Caco-2 (cell line): ENCODE measurements around the gene ASAP2. TPM values are rescaled to one million over a fixed set of nuclear protein-coding genes. Genes with fewer than 3 reads are reported as not detected.

Experiments
- BruUV-seq: library from RNA; stranded (reverse); fragments of 400-500 nt; replicated peaks from 2 replicates; lab custom pipeline; 2021; lab: Mats Ljungman, UMichigan
- CTCF ChIA-PET: fragments of 300-600 bp; sonication (Branson Sonifier 250); formaldehyde crosslinking; loops from one replicate; lab custom pipeline; 2022; ENCODE audit warnings: antibody characterized with exemption; lab: Charles Lee
- POLR2A ChIA-PET: fragments of 300-600 bp; sonication (Branson Sonifier 250); formaldehyde crosslinking; loops from one replicate; lab custom pipeline; 2022; ENCODE audit warnings: antibody characterized with exemption; lab: Charles Lee
- DNase-seq, 2 experiments: peaks; one replicate each; pipeline versions ENCODE4 v3.0.0 to v3.0.0-alpha.2; 2020 to 2022
- H3K27me3 ChIP-seq: replicated peaks from 2 replicates; pipeline ENCODE4 v1.6.0; 2011; ENCODE audit warnings: low read length; ENCODE audit not compliant: control insufficient read depth, insufficient read depth
- H3K36me3 ChIP-seq: 2 replicates; pipeline ENCODE4 v1.5.1; 2011; ENCODE audit warnings: low read length; ENCODE audit not compliant: control insufficient read depth, insufficient read depth
- H3K4me1 ChIP-seq: fragments of 250-450 bp; sonication (Bioruptor Pico); 2 replicates; pipeline ENCODE4 v1.5.1; 2020; ENCODE audit warnings: mild to moderate bottlenecking
- H3K4me3 ChIP-seq: 2 replicates; pipeline ENCODE4 v1.5.1; 2011; ENCODE audit warnings: low read depth, mild to moderate bottlenecking, control low read depth, low read length
- H3K9me3 ChIP-seq: fragments of 250-450 bp; sonication (Bioruptor Pico); 2 replicates; pipeline ENCODE4 v1.5.1; 2020; ENCODE audit warnings: mild to moderate bottlenecking, moderate library complexity
- H3K27ac Mint-ChIP-seq: one replicate; pipeline ENCODE4 v1.8.0; 2022; ENCODE audit warnings: mixed read lengths; ENCODE audit not compliant: unreplicated experiment
- H3K27me3 Mint-ChIP-seq: one replicate; pipeline ENCODE4 v1.8.0; 2022; ENCODE audit warnings: mixed read lengths; ENCODE audit not compliant: insufficient read depth, unreplicated experiment
- H3K36me3 Mint-ChIP-seq: one replicate; pipeline ENCODE4 v1.8.0; 2022; ENCODE audit warnings: mild to moderate bottlenecking, mixed read lengths; ENCODE audit not compliant: insufficient read depth, unreplicated experiment
- H3K4me1 Mint-ChIP-seq: one replicate; pipeline ENCODE4 v1.8.0; 2022; ENCODE audit warnings: low read depth, mixed read lengths; ENCODE audit not compliant: unreplicated experiment
- H3K4me3 Mint-ChIP-seq: one replicate; pipeline ENCODE4 v1.8.0; 2022; ENCODE audit warnings: mild to moderate bottlenecking, moderate library complexity, mixed read lengths; ENCODE audit not compliant: unreplicated experiment
- H3K9me3 Mint-ChIP-seq: one replicate; pipeline ENCODE4 v1.8.0; 2022; ENCODE audit warnings: mixed read lengths; ENCODE audit not compliant: unreplicated experiment
- intact Hi-C: fragments of 100-400 bp; cut with micrococcal nuclease; formaldehyde crosslinking; loops from one replicate; pipeline ENCODE4 v1.10.0; 2022; ENCODE audit not compliant: unreplicated experiment
- total RNA-seq: library from RNA; stranded (reverse); gene quantifications from 2 replicates; pipeline ENCODE4 v1.2.3, GENCODE V29; 2022
- TF ChIP-seq, protein P1 (sequence below), 2 experiments: fragments of 200-600 bp in 1 of 2; IDR thresholded peaks; 1 replicate in 1 of 2; 2 replicates in 1 of 2; pipeline versions ENCODE4 v1.5.1 to v1.8.0; 2011 to 2022; ENCODE audit warnings: antibody characterized with exemption in 1 of 2, control low read depth in 1 of 2, inconsistent platforms in 1 of 2, low read depth in 1 of 2, low read length in 1 of 2, mild to moderate bottlenecking in 1 of 2, moderate library complexity in 1 of 2; ENCODE audit not compliant: insufficient read depth in 1 of 2, severe bottlenecking in 1 of 2, unreplicated experiment in 1 of 2

The ASAP2 gene
- total RNA-seq, 1 experiment from 2014 or later: 25.6 TPM

DNA sequence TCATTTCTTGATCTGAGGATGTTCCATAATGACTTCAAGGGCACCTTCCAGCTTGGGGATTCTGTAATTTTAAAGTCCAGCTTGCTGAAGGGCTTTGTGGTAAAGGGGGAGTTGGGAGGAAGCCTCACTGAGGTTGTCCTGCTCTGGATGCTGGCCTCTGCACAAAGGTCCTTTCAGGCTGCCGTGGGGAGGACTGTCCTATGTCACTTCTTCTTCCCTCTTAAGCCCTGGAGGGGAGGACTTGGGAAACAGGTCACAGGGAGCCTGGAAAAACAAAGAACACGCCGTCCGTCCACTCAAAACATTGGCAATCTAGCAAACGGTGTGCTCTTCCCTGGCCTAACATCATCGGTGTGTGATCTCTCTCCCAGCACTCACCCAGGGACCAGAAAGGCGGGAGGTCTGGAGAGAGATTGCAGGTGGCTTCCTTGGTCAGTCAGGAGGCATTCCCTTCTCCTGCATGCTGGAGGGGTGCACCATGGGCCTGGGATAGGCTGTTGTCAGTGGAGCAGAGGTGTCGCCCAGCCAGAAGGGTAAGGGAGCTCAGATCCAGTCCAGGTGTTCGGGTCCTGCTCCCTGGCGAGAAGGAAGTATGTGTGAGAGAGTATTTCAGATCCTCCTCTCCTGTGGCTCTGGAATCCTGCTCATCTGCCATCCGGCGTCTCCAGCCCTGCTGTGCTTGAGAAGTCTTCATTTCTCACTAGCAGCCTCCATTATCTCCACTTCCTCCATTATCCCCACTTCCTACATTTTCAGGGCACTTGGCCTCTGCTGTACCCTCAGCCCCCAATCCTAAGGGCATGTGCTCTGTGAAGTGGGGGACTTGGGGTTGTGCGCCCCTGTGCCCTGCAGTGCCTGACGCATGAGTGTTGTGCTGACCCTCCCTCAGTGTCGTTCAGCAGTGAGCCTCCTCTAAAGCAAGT is 20.1 kb downstream of the ASAP2 start:
- Histone ChIP-seq H3K4me1 (no peaks in the 10 kb centered on the region; the same call in 1 of the 2 replicates), H3K4me3 (no peak overlapping the region), H3K36me3 (no peaks in the 10 kb centered on the region), H3K27me3 (no peaks in the 10 kb centered on the region), H3K9me3 (no peaks in the 10 kb centered on the region)
- TF ChIP-seq, protein P1, sequence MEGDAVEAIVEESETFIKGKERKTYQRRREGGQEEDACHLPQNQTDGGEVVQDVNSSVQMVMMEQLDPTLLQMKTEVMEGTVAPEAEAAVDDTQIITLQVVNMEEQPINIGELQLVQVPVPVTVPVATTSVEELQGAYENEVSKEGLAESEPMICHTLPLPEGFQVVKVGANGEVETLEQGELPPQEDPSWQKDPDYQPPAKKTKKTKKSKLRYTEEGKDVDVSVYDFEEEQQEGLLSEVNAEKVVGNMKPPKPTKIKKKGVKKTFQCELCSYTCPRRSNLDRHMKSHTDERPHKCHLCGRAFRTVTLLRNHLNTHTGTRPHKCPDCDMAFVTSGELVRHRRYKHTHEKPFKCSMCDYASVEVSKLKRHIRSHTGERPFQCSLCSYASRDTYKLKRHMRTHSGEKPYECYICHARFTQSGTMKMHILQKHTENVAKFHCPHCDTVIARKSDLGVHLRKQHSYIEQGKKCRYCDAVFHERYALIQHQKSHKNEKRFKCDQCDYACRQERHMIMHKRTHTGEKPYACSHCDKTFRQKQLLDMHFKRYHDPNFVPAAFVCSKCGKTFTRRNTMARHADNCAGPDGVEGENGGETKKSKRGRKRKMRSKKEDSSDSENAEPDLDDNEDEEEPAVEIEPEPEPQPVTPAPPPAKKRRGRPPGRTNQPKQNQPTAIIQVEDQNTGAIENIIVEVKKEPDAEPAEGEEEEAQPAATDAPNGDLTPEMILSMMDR (IDR thresholded peaks at IDR 0.05; ENCODE audit: insufficient read depth in 1 of 2, low read depth in 1 of 2, low read length in 1 of 2, severe bottlenecking in 1 of 2, unreplicated experiment in 1 of 2): no peak
- intact Hi-C loops: no loop called here
- H3K4me1 Mint-ChIP-seq: peaks cover 22% of the 10 kb centered on the region
- ChIA-PET POLR2A (no interaction called here), CTCF (no interaction called here)
- no peaks in the 10 kb centered on the region for H3K27me3 Mint-ChIP-seq
- H3K4me3 Mint-ChIP-seq: no peak overlapping the region
- no peaks in the 10 kb centered on the region for H3K9me3 Mint-ChIP-seq
- BruUV-seq: no TSS peak
- H3K36me3 Mint-ChIP-seq: no peaks in the 10 kb centered on the region
- H3K27ac Mint-ChIP-seq: no peak overlapping the region
- no peak for DNase-seq

DNA sequence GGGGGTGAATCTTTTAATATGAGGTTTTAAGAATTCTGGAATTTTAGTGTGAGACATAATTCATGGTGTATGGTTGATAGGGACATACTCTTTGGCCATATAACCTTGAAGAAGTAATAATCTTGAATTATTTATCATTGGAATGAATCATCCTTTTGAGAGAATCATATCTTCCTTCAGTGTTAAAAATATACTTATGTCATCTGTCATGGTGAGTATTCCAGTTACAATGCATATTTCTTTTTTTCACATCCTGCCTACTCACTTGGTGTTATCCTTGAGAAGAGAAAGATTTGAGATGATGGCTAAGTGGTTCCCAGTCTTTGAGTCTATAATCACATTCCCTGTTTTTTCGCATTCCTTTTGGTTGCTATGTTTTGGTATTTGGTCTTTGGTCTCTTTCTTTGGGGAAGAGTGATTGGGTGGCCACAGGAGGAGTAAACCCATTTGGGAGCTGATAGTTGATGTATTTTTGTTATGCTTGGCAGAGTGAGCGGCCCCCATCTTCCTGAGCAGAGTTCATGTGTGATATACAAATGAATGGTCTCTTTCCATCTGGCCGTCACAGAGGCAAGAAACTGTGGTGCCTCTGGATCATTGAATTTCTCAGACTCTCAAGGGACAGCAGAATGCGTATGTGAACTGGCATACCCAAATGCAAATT is 21.6 kb downstream of the ASAP2 start:
- Mint-ChIP-seq H3K27me3 (no peaks in the 10 kb centered on the region), H3K9me3 (no peaks in the 10 kb centered on the region), H3K4me1 (peaks cover 33% of the 10 kb centered on the region), H3K4me3 (no peak overlapping the region), H3K36me3 (no peaks in the 10 kb centered on the region), H3K27ac (no peak overlapping the region)
- peaks cover 12% of the 10 kb centered on the region; the same call in 1 of the 2 replicates for H3K4me1 ChIP-seq
- TF ChIP-seq, protein P1 (IDR thresholded peaks at IDR 0.05; ENCODE audit: insufficient read depth in 1 of 2, low read depth in 1 of 2, low read length in 1 of 2, severe bottlenecking in 1 of 2, unreplicated experiment in 1 of 2): no peak
- intact Hi-C loops: no loop called here
- H3K9me3 ChIP-seq: no peaks in the 10 kb centered on the region
- no TSS peak for BruUV-seq
- H3K4me3 ChIP-seq: no peak overlapping the region
- no peak for DNase-seq
- ChIA-PET CTCF (no interaction called here), POLR2A (no interaction called here)
- no peaks in the 10 kb centered on the region for H3K27me3 ChIP-seq
- no peaks in the 10 kb centered on the region for H3K36me3 ChIP-seq

DNA sequence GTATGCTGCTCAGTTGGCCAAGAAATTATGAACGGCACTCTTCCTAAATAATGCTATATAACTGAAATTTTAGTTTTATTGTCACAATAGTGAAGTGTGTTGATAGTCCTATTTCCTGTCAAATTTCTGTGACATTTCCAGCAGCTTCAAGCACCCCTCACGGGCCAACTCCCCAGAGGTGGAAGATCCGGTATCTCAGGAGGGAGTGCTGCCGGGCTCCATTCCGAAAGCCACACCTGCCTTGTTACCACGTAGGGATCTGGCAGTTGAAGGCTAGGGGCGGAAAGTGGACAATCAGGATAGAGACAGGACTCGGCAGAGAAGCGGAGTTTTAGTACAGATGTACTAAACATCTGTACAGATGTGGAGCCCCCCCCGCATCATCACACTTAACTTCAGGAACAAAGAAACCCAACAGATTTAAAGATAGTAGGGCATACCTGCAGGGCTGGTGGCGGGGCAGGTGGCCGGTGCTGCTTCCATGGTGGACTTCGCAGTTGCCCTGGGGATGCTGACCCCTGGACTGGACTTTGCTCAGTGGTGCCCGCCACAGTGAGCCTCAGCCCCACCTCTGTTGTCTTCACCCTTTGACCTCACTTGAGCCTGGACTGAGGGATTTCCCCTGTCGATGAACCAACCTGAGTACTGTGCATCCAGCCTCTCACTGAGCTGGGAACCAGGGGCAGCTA is 22.3 kb downstream of the ASAP2 start:
- POLR2A ChIA-PET: no interaction called here
- Histone ChIP-seq H3K27me3 (no peaks in the 10 kb centered on the region), H3K4me1 (peaks cover 19% of the 10 kb centered on the region), H3K4me3 (no peak overlapping the region), H3K36me3 (no peaks in the 10 kb centered on the region), H3K9me3 (no peaks in the 10 kb centered on the region)
- no TSS peak for BruUV-seq
- intact Hi-C loops: no loop called here
- Mint-ChIP-seq H3K4me1 (peaks cover 35% of the 10 kb centered on the region), H3K36me3 (no peaks in the 10 kb centered on the region), H3K27me3 (no peaks in the 10 kb centered on the region), H3K4me3 (no peak overlapping the region), H3K9me3 (no peaks in the 10 kb centered on the region), H3K27ac (no peak overlapping the region)
- CTCF ChIA-PET: no interaction called here
- no peak for DNase-seq
- TF ChIP-seq, protein P1 (IDR thresholded peaks at IDR 0.05; ENCODE audit: insufficient read depth in 1 of 2, low read depth in 1 of 2, low read length in 1 of 2, severe bottlenecking in 1 of 2, unreplicated experiment in 1 of 2): no peak
